ENCODE results near the gene CEP295NL.

DNA sequence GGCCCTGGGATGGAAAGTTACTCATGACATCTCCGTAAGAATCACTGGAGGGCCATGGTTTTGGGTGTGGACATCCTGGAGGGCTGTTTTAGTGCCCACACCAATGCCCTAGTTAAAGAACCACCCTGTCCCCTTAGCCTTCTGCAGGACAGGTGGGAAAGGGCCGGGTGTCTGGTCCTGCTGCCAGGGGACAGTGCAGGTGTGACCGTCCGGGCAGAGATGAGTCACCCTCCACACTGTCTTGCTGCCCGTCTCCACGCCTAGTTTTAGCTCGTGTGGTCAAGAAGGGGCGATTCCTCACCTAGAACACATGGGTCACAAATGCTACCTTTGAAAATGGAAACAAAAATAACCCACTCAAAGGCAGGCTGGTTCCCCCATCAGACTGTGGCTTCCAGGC lies 17.0 kb downstream of the CEP295NL start:
- TF ChIP-seq POLR2A (IDR thresholded peaks at IDR 0.05; ENCODE audit: extremely low read depth, insufficient read length), result no peak
- no peak for TF ChIP-seq CTCF (IDR thresholded peaks at IDR 0.05; ENCODE audit: low read depth, low read length)
